GM12865 (cell line): ENCODE results near the gene COG7.
"Not testable (repeated sequence)": the region's sequence is repeated elsewhere in the genome, so short reads cannot be mapped to it uniquely, and the experiment has no call there.

Experiments used
- DNase-seq: peaks from one replicate; pipeline ENCODE4 v3.0.0; 2010; ENCODE audit warnings: low read depth
- H3K4me3 ChIP-seq: 2 replicates; pipeline ENCODE4 v1.5.1; 2011; ENCODE audit warnings: mild to moderate bottlenecking, low read depth, low read length, control low read depth
- TF ChIP-seq, protein P1 (sequence below): IDR thresholded peaks from 2 replicates; pipeline ENCODE4 v1.5.1; 2011; ENCODE audit warnings: low read length, control low read depth, low read depth, inconsistent platforms; ENCODE audit not compliant: insufficient read depth; ENCODE audit errors: missing control alignments

The COG7 gene

GRCh38 chr16:23486480-23486879 is 33.5 kb upstream of the COG7 start:
- TF ChIP-seq, protein P1, sequence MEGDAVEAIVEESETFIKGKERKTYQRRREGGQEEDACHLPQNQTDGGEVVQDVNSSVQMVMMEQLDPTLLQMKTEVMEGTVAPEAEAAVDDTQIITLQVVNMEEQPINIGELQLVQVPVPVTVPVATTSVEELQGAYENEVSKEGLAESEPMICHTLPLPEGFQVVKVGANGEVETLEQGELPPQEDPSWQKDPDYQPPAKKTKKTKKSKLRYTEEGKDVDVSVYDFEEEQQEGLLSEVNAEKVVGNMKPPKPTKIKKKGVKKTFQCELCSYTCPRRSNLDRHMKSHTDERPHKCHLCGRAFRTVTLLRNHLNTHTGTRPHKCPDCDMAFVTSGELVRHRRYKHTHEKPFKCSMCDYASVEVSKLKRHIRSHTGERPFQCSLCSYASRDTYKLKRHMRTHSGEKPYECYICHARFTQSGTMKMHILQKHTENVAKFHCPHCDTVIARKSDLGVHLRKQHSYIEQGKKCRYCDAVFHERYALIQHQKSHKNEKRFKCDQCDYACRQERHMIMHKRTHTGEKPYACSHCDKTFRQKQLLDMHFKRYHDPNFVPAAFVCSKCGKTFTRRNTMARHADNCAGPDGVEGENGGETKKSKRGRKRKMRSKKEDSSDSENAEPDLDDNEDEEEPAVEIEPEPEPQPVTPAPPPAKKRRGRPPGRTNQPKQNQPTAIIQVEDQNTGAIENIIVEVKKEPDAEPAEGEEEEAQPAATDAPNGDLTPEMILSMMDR, result no peak
- H3K4me3 ChIP-seq, result no peak overlapping the region
- no peak for DNase-seq

DNA sequence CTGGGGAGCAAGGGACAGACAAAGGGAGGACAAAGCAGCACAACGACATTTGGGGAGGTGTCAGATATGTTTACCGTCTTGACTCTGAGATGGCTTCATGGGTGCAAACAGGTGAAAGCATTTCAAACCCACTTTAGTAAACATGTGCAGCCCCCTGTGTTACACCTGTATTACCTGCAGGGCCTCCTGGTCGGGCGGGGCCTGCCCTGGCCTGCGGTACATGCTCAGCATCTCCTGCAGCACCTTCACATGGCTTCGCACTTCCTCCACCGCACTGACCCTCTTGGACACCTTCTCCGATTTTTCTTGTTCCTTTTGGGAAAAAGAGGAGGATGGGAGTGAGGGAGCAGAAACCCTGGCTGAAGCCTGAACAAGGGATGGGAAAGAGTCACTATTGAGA is 32.9 kb upstream of the COG7 start:
- H3K4me3 ChIP-seq, result no peak overlapping the region
- TF ChIP-seq, protein P1, result no peak
- no peak for DNase-seq

- TF ChIP-seq, protein P1, result no peak
- no peak for DNase-seq
- H3K4me3 ChIP-seq, result no peak overlapping the region
These were observed 32.2 kb upstream of the COG7 start for GRCh38 chr16:23485257-23485614.

DNA sequence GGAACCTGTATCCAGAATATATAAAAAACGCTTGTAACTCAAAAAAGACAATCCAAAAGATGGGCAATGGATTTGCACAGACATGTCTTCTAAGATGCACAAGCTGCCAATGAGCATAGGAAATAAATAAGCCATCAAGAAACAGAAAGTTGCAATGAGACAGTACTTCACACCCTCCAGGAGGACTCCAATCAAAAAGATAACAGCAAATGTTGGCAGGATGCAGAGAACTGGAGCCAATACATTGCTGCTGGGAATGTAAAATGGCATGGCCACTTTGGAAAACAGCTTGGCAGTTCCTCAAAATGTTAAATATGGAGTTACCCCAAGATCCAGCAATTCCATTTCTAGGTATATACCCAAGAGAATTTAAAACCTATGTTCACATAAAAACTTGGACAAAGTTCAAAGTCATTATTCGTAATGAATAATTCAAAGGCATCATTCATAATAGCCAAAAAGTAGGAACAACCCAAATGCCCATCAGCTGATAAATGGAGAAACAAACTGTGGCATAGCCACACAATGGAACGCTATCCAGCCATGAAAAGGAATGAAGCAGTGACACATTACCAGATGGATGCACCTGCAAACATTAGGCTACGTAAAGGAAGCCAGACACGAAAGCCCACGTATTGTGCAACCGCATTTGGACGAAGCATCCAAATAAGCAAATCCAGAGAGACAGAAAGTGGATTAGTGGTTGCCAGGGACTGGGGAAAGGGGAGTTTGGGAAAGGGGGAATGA is 31.7 kb upstream of the COG7 start:
- TF ChIP-seq, protein P1, result no peak
- H3K4me3 ChIP-seq, result no peak overlapping the region
- no peak for DNase-seq

- DNase-seq, H3K4me3 ChIP-seq: not testable (repeated sequence)
These were observed 30.5 kb upstream of the COG7 start for GRCh38 chr16:23483492-23483891.

GRCh38 chr16:23482778-23483177 is 29.8 kb upstream of the COG7 start:
- TF ChIP-seq, protein P1, result no peak
- DNase-seq, result no peak
- no peak overlapping the region for H3K4me3 ChIP-seq

DNA sequence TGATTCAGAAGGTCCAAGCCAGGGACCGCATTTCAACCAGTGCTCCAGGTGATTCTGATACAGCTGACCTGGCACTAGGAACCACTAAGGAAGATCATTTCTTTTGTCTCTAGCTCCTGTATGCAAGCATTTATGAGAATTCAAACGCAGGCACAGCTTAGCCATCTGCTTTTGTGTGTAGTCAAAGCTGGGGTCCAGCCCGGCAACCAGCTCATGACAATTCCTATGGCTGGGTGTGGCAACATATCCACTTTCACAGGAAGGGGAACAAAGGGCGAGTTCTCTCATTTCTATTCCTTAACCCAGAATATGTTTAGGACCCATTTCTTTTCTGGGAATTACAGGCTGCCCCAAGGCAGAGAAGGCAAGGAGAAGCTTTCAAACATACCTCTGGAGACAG is 27.3 kb upstream of the COG7 start:
- no peak overlapping the region for H3K4me3 ChIP-seq
- TF ChIP-seq, protein P1, result no peak
- DNase-seq, result no peak
